Measurements from ENCODE around the gene SLC37A2. TPM values are rescaled to one million over a fixed set of nuclear protein-coding genes. Genes with fewer than 3 reads are reported as not detected.

Gene SLC37A2
- total and polyA plus RNA-seq, 2 of the 13 experiments (the other 11 are each of a cell fraction or from before 2014, with no cell fraction given) = 4.6 to 7.1 TPM

DNA sequence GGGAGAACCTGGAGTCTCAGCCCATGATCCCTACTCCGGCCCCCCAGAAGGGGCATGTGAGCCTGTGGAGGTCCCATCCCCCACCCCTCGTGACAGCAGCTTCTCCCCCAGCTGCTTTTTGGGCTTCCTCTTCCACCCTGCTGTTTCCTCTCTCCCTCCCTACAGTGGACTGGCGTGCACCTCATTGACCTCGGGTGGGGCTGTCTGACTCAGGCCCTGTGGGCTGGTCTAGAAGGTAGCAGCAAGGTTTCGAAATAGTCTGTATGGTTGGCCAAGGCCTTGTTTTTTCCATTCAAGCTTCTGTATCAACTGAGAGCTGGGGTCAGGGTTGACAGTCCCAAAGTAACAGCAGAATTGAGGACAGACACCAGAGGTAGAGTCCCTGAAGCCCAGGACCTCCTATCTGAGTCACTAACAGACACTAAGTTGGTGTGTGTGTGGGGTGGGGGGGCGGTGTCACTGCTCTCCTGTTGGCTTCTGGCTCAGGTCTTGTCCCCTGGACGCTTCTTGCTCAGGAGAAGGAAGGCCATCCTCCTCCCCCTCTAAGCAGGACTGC, 7.7 kb downstream of the SLC37A2 start (continued):
- TF ChIP-seq, protein P1, sequence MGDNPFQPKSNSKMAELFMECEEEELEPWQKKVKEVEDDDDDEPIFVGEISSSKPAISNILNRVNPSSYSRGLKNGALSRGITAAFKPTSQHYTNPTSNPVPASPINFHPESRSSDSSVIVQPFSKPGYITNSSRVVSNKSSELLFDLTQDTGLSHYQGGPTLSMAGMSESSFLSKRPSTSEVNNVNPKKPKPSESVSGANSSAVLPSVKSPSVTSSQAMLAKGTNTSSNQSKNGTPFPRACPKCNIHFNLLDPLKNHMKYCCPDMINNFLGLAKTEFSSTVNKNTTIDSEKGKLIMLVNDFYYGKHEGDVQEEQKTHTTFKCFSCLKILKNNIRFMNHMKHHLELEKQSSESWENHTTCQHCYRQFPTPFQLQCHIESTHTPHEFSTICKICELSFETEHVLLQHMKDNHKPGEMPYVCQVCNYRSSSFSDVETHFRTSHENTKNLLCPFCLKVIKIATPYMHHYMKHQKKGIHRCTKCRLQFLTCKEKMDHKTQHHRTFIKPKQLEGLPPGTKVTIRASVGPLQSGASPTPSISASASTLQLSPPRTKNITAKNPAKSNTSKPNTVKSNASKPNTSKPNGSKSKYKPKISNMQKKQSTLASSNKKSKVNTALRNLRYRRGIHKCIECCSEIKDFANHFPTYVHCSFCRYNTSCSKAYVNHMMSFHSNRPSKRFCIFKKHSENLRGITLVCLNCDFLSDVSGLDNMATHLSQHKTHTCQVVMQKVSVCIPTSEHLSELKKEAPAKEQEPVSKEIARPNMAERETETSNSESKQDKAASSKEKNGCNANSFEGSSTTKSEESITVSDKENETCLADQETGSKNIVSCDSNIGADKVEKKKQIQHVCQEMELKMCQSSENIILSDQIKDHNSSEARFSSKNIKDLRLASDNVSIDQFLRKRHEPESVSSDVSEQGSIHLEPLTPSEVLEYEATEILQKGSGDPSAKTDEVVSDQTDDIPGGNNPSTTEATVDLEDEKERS (CRISPR knock-in tag; IDR thresholded peaks at IDR 0.05) = no peak
- TF ChIP-seq DPF2 (CRISPR knock-in tag; IDR thresholded peaks at IDR 0.05; ENCODE audit: borderline replicate concordance, low read depth) (peak; percentile 59; the same call in 1 of the 2 replicates), MAZ (IDR thresholded peaks at IDR 0.05; ENCODE audit: borderline replicate concordance, low read depth, low read length) (0 out of 2 replicates have a peak, but pooled peaks have one; percentile 20), MAZ (CRISPR knock-in tag; IDR thresholded peaks at IDR 0.05; ENCODE audit: low read depth) (no peak), CCAR2 (optimal IDR thresholded peaks at IDR 0.05; ENCODE audit: low read depth, low read length) (no peak), GATA4 (IDR thresholded peaks at IDR 0.05; ENCODE audit: borderline replicate concordance, low read depth) (no peak), REXO4 (CRISPR knock-in tag; IDR thresholded peaks at IDR 0.05; ENCODE audit: borderline replicate concordance) (no peak), U2AF1 (optimal IDR thresholded peaks at IDR 0.05; ENCODE audit: low read depth, low read length) (no peak), ZNF234 (CRISPR knock-in tag; conservative IDR thresholded peaks at IDR 0.05) (no peak), FOXA3 (CRISPR knock-in tag; IDR thresholded peaks at IDR 0.05) (peak; percentile 40; the same call in 1 of the 2 replicates), SETDB1 (CRISPR knock-in tag; IDR thresholded peaks at IDR 0.05; ENCODE audit: borderline replicate concordance) (no peak), ZNF619 (CRISPR knock-in tag; IDR thresholded peaks at IDR 0.05) (no peak), SALL2 (CRISPR knock-in tag; IDR thresholded peaks at IDR 0.05) (no peak), MIXL1 (CRISPR knock-in tag; IDR thresholded peaks at IDR 0.05) (no peak), KDM5B (CRISPR knock-in tag; IDR thresholded peaks at IDR 0.05; ENCODE audit: borderline replicate concordance) (peak; percentile 28; the same call in 1 of the 2 replicates), ZNF761 (CRISPR knock-in tag; conservative IDR thresholded peaks at IDR 0.05) (no peak), TCF7L2 (IDR thresholded peaks at IDR 0.05; ENCODE audit: low read depth, low read length) (no peak), HNRNPH1 (optimal IDR thresholded peaks at IDR 0.05; ENCODE audit: low read depth, low read length) (no peak)
- TF ChIP-seq, protein P2, sequence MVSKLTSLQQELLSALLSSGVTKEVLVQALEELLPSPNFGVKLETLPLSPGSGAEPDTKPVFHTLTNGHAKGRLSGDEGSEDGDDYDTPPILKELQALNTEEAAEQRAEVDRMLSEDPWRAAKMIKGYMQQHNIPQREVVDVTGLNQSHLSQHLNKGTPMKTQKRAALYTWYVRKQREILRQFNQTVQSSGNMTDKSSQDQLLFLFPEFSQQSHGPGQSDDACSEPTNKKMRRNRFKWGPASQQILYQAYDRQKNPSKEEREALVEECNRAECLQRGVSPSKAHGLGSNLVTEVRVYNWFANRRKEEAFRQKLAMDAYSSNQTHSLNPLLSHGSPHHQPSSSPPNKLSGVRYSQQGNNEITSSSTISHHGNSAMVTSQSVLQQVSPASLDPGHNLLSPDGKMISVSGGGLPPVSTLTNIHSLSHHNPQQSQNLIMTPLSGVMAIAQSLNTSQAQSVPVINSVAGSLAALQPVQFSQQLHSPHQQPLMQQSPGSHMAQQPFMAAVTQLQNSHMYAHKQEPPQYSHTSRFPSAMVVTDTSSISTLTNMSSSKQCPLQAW (CRISPR knock-in tag; IDR thresholded peaks at IDR 0.05) = peak; percentile 66
- TF ChIP-seq, protein P3, sequence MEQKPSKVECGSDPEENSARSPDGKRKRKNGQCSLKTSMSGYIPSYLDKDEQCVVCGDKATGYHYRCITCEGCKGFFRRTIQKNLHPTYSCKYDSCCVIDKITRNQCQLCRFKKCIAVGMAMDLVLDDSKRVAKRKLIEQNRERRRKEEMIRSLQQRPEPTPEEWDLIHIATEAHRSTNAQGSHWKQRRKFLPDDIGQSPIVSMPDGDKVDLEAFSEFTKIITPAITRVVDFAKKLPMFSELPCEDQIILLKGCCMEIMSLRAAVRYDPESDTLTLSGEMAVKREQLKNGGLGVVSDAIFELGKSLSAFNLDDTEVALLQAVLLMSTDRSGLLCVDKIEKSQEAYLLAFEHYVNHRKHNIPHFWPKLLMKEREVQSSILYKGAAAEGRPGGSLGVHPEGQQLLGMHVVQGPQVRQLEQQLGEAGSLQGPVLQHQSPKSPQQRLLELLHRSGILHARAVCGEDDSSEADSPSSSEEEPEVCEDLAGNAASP (CRISPR knock-in tag; IDR thresholded peaks at IDR 0.05; ENCODE audit: borderline replicate concordance) = peak; percentile 61; the same call in 1 of the 2 replicates
- TF ChIP-seq, protein P4, sequence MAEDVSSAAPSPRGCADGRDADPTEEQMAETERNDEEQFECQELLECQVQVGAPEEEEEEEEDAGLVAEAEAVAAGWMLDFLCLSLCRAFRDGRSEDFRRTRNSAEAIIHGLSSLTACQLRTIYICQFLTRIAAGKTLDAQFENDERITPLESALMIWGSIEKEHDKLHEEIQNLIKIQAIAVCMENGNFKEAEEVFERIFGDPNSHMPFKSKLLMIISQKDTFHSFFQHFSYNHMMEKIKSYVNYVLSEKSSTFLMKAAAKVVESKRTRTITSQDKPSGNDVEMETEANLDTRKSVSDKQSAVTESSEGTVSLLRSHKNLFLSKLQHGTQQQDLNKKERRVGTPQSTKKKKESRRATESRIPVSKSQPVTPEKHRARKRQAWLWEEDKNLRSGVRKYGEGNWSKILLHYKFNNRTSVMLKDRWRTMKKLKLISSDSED (CRISPR knock-in tag; IDR thresholded peaks at IDR 0.05) = no peak
- TF ChIP-seq, protein P5, sequence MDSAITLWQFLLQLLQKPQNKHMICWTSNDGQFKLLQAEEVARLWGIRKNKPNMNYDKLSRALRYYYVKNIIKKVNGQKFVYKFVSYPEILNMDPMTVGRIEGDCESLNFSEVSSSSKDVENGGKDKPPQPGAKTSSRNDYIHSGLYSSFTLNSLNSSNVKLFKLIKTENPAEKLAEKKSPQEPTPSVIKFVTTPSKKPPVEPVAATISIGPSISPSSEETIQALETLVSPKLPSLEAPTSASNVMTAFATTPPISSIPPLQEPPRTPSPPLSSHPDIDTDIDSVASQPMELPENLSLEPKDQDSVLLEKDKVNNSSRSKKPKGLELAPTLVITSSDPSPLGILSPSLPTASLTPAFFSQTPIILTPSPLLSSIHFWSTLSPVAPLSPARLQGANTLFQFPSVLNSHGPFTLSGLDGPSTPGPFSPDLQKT (CRISPR knock-in tag; IDR thresholded peaks at IDR 0.05; ENCODE audit: borderline replicate concordance) = no peak
